K562 (cell line): ENCODE results near the gene ATP2B1. TPM values are rescaled to one million over a fixed set of nuclear protein-coding genes. Genes with fewer than 3 reads are reported as not detected.

Experiments used
- ATAC-seq: fragments of 200-7000 bp; cut with Tn5 transposase; 3 replicates; pipeline ENCODE4 v1.9.1; 2020; ENCODE audit warnings: moderate library complexity
- BruUV-seq: library from RNA; stranded (reverse); fragments of 400-500 nt; replicated peaks from 2 replicates; lab custom pipeline; 2021; lab: Mats Ljungman, UMichigan
- CTCF ChIA-PET: fragments of 300-600 bp; formaldehyde crosslinking; extraction: SDS; loops from one replicate; lab custom pipeline; 2021; ENCODE audit warnings: low intra/inter-chr PET ratio; lab: Yijun Ruan, JAX
- POLR2A ChIA-PET: fragments of 300-600, 350-650 bp; sonication (Branson Sonifier 250); formaldehyde crosslinking; extraction: SDS; loops from one replicate; lab custom pipeline; 2021; ENCODE audit warnings: antibody characterized with exemption, inconsistent platforms; lab: Yijun Ruan, JAX
- DNase-seq, 4 experiments: peaks; one replicate each; pipeline versions ENCODE4 v3.0.0 to v3.0.0-alpha.2; 2011 to 2018; ENCODE audit warnings: low spot score in 3 of 4, mixed read lengths in 3 of 4; ENCODE audit errors: extremely low read depth in 1 of 4
- FAIRE-seq: peaks from 2 replicates; lab custom pipeline; 2011; peaks lifted over from hg19 to GRCh38; lab: Jason Lieb, UNC
- H2AFZ ChIP-seq: 2 replicates; pipeline ENCODE4 v1.6.0; 2011; ENCODE audit warnings: low read depth, low read length, control low read depth, inconsistent platforms
- H3K27ac ChIP-seq: fragments of 200-600 bp; 3 replicates; pipeline ENCODE4 v1.8.0; 2011; ENCODE audit warnings: low read depth, mild to moderate bottlenecking, control low read depth, inconsistent platforms, low read length, moderate library complexity, mixed read lengths; ENCODE audit errors: extremely low read depth
- H3K27me3 ChIP-seq, 2 experiments: fragments of 300-600 bp in 1 of 2; 2 replicates in 1 of 2; 3 replicates in 1 of 2; pipeline versions ENCODE4 v1.6.0 to v1.8.0; 2011; ENCODE audit warnings: inconsistent platforms in 2 of 2, low read length in 2 of 2, mild to moderate bottlenecking in 1 of 2, mixed read lengths in 1 of 2, moderate library complexity in 1 of 2; ENCODE audit not compliant: control insufficient read depth in 2 of 2, insufficient read depth in 2 of 2
- H3K36me3 ChIP-seq: fragments of 300-600 bp; 3 replicates; pipeline ENCODE4 v1.8.0; 2011; ENCODE audit warnings: mild to moderate bottlenecking, low read length, inconsistent platforms; ENCODE audit not compliant: control insufficient read depth, insufficient read depth
- H3K4me1 ChIP-seq, 2 experiments: fragments of 200-600 bp in 1 of 2; replicated peaks in 1 of 2; 2 replicates in 1 of 2; 3 replicates in 1 of 2; pipeline versions ENCODE4 v1.5.1 to v1.8.0; 2011; ENCODE audit warnings: inconsistent platforms in 2 of 2, low read length in 2 of 2, mild to moderate bottlenecking in 1 of 2, mixed read lengths in 1 of 2, moderate library complexity in 1 of 2; ENCODE audit not compliant: control insufficient read depth in 2 of 2, insufficient read depth in 2 of 2
- H3K4me2 ChIP-seq: 2 replicates; pipeline ENCODE4 v1.6.1; 2011; ENCODE audit warnings: low read length, control low read depth, inconsistent platforms, mixed read lengths; ENCODE audit not compliant: insufficient read depth
- H3K4me3 ChIP-seq: fragments of 200-600 bp; sonication (generic), shearing (Covaris generic); 2 replicates; pipeline ENCODE4 v1.5.1; 2016; ENCODE audit warnings: control low read depth, inconsistent platforms
- H3K79me2 ChIP-seq: fragments of 200-600 bp; 3 replicates; pipeline ENCODE4 v1.8.0; 2011; ENCODE audit warnings: low read length, inconsistent platforms; ENCODE audit not compliant: control insufficient read depth, insufficient read depth
- H3K9ac ChIP-seq, 2 experiments: 2 replicates each; pipeline versions ENCODE4 v1.6.0 to v1.6.1; 2011; ENCODE audit warnings: low read depth in 2 of 2, low read length in 2 of 2, control low read depth in 1 of 2, inconsistent platforms in 1 of 2, mild to moderate bottlenecking in 1 of 2, mixed read lengths in 1 of 2; ENCODE audit not compliant: insufficient read depth in 1 of 2
- H3K9me1 ChIP-seq: one replicate; pipeline ENCODE4 v1.6.0; 2011; ENCODE audit warnings: inconsistent platforms, mild to moderate bottlenecking, low read length, moderate library complexity; ENCODE audit not compliant: control insufficient read depth, insufficient read depth
- H3K9me3 ChIP-seq: replicated peaks from 2 replicates; pipeline ENCODE4 v1.5.1; 2011; ENCODE audit warnings: low read depth, low read length, inconsistent platforms; ENCODE audit not compliant: control insufficient read depth, insufficient read depth
- H4K20me1 ChIP-seq: replicated peaks from 2 replicates; pipeline ENCODE4 v1.6.1; 2011; ENCODE audit warnings: low read length, inconsistent platforms, mixed read lengths; ENCODE audit not compliant: control insufficient read depth, insufficient read depth
- ATF7 ChIP-seq: fragments of 450-650 bp; IDR thresholded peaks from 2 replicates; pipeline ENCODE4 v1.7.1; 2014; ENCODE audit warnings: mild to moderate bottlenecking, moderate library complexity
- BACH1 ChIP-seq: fragments of 200-800 bp; sonication (Bioruptor generic); IDR thresholded peaks from 2 replicates; pipeline ENCODE4 v1.6.1; 2016; ENCODE audit warnings: missing genetic modification characterization, missing compliant biosample characterization
- CREM ChIP-seq: IDR thresholded peaks from 2 replicates; pipeline ENCODE4 v1.6.1; 2014; ENCODE audit warnings: antibody characterized with exemption, low read depth
- CXXC5 ChIP-seq: fragments of 250-450 bp; sonication (Bioruptor Pico); IDR thresholded peaks from 2 replicates; pipeline ENCODE4 v1.8.0; 2022; ENCODE audit warnings: inconsistent platforms, mild to moderate bottlenecking, moderate library complexity
- DACH1 ChIP-seq: fragments of 450-650 bp; IDR thresholded peaks from 2 replicates; pipeline ENCODE4 v1.6.1; 2018; ENCODE audit not compliant: partially characterized antibody
- EHMT2 ChIP-seq: fragments of 450-650 bp; IDR thresholded peaks from 2 replicates; pipeline ENCODE4 v1.6.1; 2018; ENCODE audit warnings: antibody characterized with exemption
- EZH2 ChIP-seq: IDR thresholded peaks from 2 replicates; pipeline ENCODE4 v1.6.1; 2012; ENCODE audit warnings: low read depth, mild to moderate bottlenecking, inconsistent platforms, low read length, borderline replicate concordance
- MTA1 ChIP-seq: fragments of 450-650 bp; IDR thresholded peaks from 2 replicates; pipeline ENCODE4 v1.6.1; 2017; ENCODE audit warnings: borderline replicate concordance
- PRDM10 ChIP-seq: fragments of 450-650 bp; IDR thresholded peaks from 2 replicates; pipeline ENCODE4 v1.6.1; 2018; ENCODE audit not compliant: partially characterized antibody
- TARDBP ChIP-seq: fragments of 450-650 bp; IDR thresholded peaks from 2 replicates; pipeline ENCODE4 v1.6.1; 2016
- ZBTB1 ChIP-seq: sonication (generic); formaldehyde crosslinking; IDR thresholded peaks from 2 replicates; pipeline ENCODE4 v1.8.1; 2023; ENCODE audit warnings: missing genetic modification reagents, low read depth, mild to moderate bottlenecking, borderline replicate concordance
- ZBTB8A ChIP-seq: fragments of 450-650 bp; IDR thresholded peaks from 2 replicates; pipeline ENCODE4 v1.6.1; 2018; ENCODE audit warnings: mild to moderate bottlenecking, moderate library complexity; ENCODE audit not compliant: partially characterized antibody
- ZNF639 ChIP-seq, 2 experiments: fragments of 200-800 bp in 1 of 2; sonication (Bioruptor generic) in 1 of 2; sonication (generic) in 1 of 2; formaldehyde crosslinking in 1 of 2; IDR thresholded peaks in 1 of 2; conservative IDR thresholded peaks in 1 of 2; 2 replicates each; pipeline versions ENCODE4 v1.5.0 to v1.6.1; 2016 to 2020; ENCODE audit warnings: missing compliant biosample characterization in 1 of 2, missing genetic modification characterization in 1 of 2, missing genetic modification reagents in 1 of 2
- ZNF644 ChIP-seq: fragments of 200-800 bp; sonication (Bioruptor generic); IDR thresholded peaks from 2 replicates; pipeline ENCODE4 v1.6.1; 2016; ENCODE audit warnings: low read depth, missing genetic modification characterization, missing compliant biosample characterization
- WGBS: fragments of 100-300 bp; shearing (Covaris generic); methylation state at CpG from one replicate; pipeline ENCODE4 v1.1.6; 2016; ENCODE audit warnings: low coverage, mixed read lengths; ENCODE audit not compliant: insufficient coverage; ENCODE audit errors: missing lambda C conversion rate; 5-methylcytosine and 5-hydroxymethylcytosine counted together
- in situ Hi-C: fragments of 300-500 bp; cut with MboI; formaldehyde crosslinking; loops from 4 replicates; pipeline ENCODE4 v1.15.0; 2018; ENCODE audit warnings: inconsistent platforms, mixed read lengths
- intact Hi-C: fragments of 100-400 bp; cut with micrococcal nuclease; formaldehyde crosslinking; loops from 2 replicates; pipeline ENCODE4 v1.14.2; 2022
- polyA plus RNA-seq, 8 experiments: library from polyadenylated mRNA; depleted of rRNA in 4 of 8; stranded (reverse) in 5 of 8; unstranded in 3 of 8; fragments of >200 nt; fragmentation: Nextera tagmentation in 2 of 8; fragmentation: Illumina TruSeq in 1 of 8; extraction: Ambion mirVana in 2 of 8; extraction: Trizol in 1 of 8; gene quantifications; 2 replicates each; pipeline versions ENCODE4 v1.2.1 to v1.2.3, GENCODE V29; 2011 to 2014; ENCODE audit warnings: inconsistent platforms in 1 of 8, missing spikeins in 1 of 8
- total RNA-seq, 7 experiments: library from RNA; depleted of rRNA in 6 of 7; stranded (reverse); fragments of >200 nt in 6 of 7; fragmentation: Illumina TruSeq in 2 of 7; extraction: Trizol in 2 of 7; gene quantifications; 2 replicates each; pipeline versions ENCODE4 v1.2.1 to v1.2.3, GENCODE V29; 2011 to 2021; ENCODE audit warnings: low replicate concordance in 1 of 7

Gene ATP2B1
- total and polyA plus RNA-seq, 9 of the 15 experiments (the other 6 are each of a cell fraction or from before 2014, with no cell fraction given) = 8.6 to 39.0 (median 27.8) TPM

GRCh38 chr12:89575374-89575773 lies 133.3 kb downstream of the ATP2B1 start (continued):
- TF ChIP-seq CXXC5 (no peak), ZBTB8A (peak; percentile 47)

GRCh38 chr12:89574736-89575208 lies 133.9 kb downstream of the ATP2B1 start:
- CTCF ChIA-PET = no interaction called here
- no TSS peak for BruUV-seq
- intact Hi-C loops (no loop called here), in situ Hi-C loops (no loop called here)
- Histone ChIP-seq H3K9me1 (no peaks in the 10 kb centered on the region), H3K79me2 (no peaks in the 10 kb centered on the region), H3K4me1 (peaks cover 0 to 47% of the 10 kb centered on the region in 2 experiments; a peak in 4 of 5 replicates), H3K9ac (peak overlapping the region in 1 of 2 experiments; percentile 49; a peak in 2 of 4 replicates), H2AFZ (peak overlapping the region; percentile 90), H3K36me3 (no peaks in the 10 kb centered on the region; the same call in 2 of the 3 replicates), H3K9me3 (no peaks in the 10 kb centered on the region), H3K4me3 (peak overlapping the region; percentile 2; the same call in 1 of the 2 replicates), H4K20me1 (no peaks in the 10 kb centered on the region), H3K27ac (peak overlapping the region; percentile 85), H3K4me2 (peak overlapping the region; percentile 64), H3K27me3 (no peaks in the 10 kb centered on the region)
- POLR2A ChIA-PET = no interaction called here
- FAIRE-seq = peak; percentile 77
- DNase-seq = peak; percentile 14 to 89 (median 51)
- peak; percentile 89 for ATAC-seq
- WGBS = 0% methylated on average over 2 of the region's 2 CpGs
- peak; percentile 92 for TF ChIP-seq BACH1 (tag)
- 0 out of 2 replicates have a peak, but pooled peaks have one; percentile 50 for TF ChIP-seq EHMT2
- no peak for TF ChIP-seq EZH2
- peak; percentile 64; the same call in 1 of the 2 replicates for TF ChIP-seq ATF7
- TF ChIP-seq DACH1 = peak; percentile 40
- peak; percentile 11 for TF ChIP-seq PRDM10
- TF ChIP-seq MTA1 = peak; percentile 34; the same call in 1 of the 2 replicates
- TF ChIP-seq ZNF644 (tag) = 0 out of 2 replicates have a peak, but pooled peaks have one; percentile 23
- TF ChIP-seq TARDBP = peak; percentile 41; the same call in 1 of the 2 replicates
- peak; percentile 45 for TF ChIP-seq CREM
- TF ChIP-seq ZBTB1 (CRISPR knock-in tag) = no peak
- TF ChIP-seq ZNF639 (CRISPR knock-in tag; conservative IDR thresholded peaks at IDR 0.05 in 1 of 2, IDR thresholded peaks at IDR 0.05 in 1 of 2) = peak in 1 of 2 experiments; percentile 74; a peak in 2 of 4 replicates
